Colon (tissue), 2 donors: ENCODE results near the gene RHOC.

Experiments used
- FAIRE-seq: peaks from 2 replicates; lab custom pipeline; 2012; peaks lifted over from hg19 to GRCh38; lab: Jason Lieb, UNC
- donor health status: control.
- donor health status: control.

The RHOC gene

DNA sequence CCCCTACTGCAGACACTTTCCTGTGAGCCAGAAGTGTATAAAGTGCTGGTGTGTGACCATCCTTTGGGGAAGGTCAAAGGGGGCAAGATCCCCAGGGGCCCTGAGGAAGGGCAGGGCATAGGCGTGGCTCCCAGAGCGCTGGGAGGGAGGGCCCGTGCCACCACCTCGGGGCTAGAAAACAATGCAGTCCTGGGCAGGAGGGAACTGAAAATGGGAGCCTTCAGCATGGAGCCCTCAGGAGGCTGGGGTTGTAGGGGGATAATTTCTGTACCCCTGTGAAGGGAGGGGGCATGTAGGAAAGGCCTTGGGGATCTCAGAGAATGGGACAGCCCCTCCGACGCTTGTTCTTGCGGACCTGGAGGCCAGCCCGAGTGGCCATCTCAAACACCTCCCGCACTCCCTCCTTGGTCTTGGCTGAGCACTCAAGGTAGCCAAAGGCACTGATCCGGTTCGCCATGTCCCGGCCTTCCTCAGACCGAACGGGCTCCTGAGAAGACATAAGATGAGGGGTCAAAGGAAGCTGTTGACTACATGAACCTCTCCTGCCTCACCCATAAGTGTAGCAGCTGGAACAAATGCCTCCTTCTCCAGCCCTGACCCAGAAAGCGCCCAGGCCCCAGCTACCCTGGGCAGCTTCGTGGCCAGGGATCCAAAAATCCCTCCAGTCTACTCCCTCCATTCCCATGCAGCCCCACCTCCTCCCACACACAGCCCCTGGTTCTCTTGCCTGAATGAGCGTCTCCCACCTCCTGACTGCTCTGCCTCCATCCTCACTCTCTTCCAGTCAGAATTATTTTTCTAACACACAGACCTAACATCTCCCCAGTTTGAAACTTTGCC, 5.5 kb downstream of the RHOC start:
- no peak for FAIRE-seq

DNA sequence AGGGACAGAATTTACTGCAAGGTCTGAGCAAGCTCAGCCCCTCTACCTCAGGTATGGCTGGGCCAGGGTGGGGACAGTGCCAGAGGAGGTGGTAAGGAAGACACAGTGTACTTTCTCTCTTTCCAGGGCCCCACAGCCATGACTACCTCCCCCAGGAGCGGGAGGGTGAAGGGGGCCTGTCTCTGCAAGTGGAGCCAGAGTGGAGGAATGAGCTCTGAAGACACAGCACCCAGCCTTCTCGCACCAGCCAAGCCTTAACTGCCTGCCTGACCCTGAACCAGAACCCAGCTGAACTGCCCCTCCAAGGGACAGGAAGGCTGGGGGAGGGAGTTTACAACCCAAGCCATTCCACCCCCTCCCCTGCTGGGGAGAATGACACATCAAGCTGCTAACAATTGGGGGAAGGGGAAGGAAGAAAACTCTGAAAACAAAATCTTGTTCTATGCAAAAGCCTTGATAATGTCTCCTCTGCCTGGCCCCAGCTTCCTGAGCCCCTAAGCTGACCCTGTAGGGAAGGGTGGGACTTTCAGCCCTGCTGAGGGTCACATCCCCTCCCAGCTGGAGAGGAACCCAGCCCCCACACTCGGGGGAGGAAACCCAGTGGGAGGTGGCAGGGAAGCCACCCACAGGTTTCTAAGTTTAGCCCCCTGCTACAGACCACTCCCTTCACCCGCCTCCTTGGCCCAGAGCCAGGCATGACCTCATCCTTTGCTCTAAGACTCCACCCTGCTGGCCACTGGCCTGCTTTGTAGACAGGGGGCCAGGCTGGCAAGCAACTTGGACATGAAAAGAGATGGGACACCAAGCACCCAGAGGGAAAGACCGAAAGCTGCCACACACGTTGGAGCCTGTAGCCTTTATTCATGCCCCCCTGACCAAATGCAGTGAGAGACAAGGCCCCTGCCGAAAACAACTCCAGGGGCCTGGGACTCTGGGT, 6.4 kb downstream of the RHOC start:
- FAIRE-seq: no peak

DNA sequence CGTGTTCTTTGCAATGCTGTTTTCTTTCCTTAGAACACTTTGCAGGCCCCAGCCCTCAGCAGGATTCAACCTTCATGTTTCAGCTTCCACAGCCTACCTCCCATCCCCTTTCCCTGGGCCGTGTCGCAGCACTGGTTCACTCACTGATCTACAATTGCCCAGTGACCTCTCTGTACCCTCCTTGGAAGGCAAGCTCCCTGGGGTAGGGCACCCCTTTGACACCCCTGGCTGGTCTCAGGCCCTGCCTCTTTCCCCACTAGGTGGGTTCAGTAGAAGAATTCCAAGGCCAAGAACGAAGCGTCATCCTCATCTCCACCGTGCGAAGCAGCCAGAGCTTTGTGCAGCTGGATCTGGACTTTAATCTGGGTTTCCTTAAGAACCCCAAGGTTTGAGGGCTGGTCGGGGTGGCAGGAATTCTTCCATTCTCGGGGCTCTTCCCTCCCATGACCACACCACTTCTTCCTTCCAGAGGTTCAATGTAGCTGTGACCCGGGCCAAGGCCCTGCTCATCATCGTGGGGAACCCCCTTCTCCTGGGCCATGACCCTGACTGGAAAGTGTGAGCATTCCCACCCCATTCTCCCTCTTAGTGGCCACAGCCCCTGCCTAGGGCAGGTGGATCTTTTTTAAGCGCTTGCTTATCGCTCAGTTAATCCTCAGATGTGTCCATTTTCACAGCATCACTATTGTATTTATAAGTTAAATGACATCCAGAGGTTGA, 7.3 kb downstream of the RHOC start:
- FAIRE-seq: no peak

DNA sequence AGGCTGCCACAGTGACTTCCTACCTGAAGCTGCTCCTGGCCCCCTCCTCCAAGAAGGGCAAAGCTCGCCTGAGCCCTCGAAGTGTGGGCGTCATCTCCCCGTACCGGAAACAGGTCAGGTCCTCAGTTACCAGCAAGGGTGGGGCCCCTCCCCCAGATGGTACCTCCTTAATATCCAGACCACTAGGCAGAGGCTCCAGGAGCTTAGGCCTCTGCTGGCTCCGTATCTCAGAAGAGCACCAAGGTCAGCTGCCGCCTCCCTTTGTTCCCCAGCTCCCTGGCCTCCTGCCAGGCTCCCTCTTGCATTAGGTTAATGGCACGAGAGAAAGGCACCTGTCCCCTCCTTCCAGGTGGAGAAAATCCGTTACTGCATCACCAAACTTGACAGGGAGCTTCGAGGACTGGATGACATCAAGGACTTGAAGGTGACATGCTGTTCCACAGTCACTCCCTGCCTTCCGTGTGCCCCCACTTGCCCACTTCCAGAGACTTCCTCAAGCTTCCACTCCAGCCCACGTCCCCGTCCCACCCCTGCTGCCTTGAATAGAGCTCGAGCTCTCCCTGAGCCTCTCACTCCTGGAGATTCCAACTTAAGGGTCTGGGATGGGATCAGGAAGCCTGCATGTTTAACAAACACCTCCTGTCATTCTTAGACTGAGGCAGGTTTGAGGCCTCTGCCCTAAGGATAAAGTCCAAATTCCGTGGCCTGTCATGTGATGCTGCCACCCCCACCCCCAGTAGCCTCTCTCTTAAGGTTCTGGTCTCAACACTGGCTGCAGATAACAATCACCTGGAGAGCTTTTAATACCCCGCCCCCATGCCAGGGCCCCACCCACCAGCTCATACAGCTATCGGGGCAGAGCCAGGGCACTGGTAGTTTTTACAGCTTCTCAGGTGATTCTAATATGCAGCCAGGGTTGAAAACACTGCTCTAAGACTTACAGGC, 8.3 kb downstream of the RHOC start:
- FAIRE-seq: no peak

DNA sequence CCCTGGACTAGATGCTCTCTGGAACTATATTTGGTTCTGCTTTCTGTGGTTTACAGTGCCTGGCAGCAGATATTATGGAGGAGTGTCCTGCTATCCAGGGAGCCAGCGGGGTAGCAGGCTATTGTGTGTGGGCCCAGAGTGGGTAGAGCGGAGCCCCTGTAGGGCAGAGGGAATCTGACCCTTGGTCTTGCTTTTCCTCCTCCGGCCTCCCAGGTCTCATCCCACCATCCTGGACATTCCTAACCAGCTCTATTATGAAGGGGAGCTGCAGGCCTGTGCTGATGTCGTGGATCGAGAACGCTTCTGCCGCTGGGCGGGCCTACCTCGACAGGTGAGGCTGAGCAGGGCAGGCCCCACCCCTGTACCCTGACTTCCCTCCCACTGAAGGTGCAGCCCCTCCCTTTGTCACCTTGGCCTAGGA, 9.1 kb downstream of the RHOC start:
- FAIRE-seq: no peak

DNA sequence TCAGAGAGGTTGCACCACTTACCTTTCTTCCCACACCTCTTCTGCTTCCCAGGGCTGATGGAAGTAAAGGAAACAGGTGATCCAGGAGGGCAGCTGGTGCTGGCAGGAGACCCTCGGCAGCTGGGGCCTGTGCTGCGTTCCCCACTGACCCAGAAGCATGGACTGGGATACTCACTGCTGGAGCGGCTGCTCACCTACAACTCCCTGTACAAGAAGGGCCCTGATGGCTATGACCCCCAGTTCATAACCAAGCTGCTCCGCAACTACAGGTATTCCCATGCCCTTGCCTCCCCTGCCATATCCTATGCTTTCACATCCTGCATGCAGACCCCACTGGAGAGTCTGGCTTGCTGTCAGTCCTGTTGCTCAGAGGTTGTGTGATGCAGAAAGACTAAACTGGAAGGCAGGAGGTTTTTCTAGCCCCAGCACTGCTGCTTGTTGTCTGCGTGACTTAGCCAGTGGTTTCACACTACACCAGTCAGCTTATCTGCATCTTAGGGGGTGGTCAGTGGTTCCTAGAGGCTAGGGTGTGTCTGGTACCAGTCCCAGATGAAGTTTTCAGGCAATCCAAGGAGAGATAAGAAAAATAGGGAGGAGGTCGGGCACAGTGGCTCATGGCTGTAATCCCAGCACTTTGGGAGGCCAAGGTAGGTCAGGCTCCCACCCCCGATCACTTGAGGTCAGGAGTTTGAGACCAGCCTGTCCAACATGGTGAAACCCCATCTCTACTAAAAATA, 10.2 kb downstream of the RHOC start:
- FAIRE-seq: no peak

DNA sequence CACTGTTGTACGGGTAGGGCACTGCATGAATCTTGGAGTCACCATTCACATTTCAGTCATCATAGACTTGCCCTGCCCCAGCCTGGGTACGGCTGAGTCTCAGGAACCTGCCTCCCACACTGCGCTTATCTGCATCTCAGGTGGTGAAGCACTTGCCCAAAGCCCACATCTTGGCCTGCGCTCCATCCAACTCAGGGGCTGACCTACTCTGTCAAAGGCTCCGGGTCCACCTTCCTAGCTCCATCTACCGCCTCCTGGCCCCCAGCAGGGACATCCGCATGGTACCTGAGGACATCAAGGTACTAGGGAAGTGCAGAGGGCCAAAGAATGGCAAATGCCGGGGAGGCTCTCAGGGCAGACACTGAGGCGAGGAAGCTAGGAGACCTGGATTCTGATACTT, 11.7 kb downstream of the RHOC start:
- no peak for FAIRE-seq

DNA sequence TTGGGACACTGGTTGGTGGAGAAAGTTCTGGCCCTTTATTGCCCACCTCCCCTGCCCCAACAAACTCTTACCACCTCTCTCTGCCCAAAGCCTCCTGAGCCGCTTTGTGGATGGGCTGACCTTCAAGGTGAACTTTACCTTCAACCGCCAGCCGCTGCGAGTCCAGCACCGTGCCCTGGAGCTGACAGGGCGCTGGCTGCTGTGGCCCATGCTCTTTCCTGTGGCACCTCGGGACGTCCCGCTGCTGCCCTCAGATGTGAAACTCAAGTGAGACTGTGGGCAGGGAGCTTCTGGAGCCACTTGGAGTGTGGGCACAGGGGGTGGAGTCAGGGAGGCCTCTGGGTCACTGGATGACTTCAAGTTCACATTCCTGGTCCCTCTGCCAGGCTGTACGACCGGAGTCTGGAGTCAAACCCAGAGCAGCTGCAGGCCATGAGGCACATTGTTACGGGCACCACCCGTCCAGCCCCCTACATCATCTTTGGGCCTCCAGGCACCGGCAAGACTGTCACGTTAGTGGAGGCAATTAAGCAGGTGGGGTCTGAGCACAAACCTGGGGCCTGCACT, 12.5 kb downstream of the RHOC start:
- FAIRE-seq: no peak

DNA sequence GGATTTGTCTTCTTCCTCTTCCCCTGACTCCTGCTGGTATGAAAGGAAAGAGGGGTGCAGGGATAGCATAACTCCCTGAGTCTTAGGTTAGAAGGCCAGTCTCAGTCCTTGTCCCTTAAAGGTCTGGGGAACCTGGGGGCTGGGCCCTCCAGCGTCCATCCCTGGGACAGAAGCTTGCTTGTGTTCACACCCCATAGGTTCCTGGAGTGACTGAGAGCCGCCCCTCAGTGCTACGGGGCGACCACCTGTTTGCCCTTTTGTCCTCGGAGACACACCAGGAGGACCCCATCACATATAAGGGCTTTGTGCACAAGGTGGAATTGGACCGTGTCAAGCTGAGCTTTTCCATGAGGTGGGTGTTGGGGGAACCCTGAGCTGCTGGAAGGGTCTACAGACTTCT, 13.1 kb downstream of the RHOC start:
- FAIRE-seq: no peak

DNA sequence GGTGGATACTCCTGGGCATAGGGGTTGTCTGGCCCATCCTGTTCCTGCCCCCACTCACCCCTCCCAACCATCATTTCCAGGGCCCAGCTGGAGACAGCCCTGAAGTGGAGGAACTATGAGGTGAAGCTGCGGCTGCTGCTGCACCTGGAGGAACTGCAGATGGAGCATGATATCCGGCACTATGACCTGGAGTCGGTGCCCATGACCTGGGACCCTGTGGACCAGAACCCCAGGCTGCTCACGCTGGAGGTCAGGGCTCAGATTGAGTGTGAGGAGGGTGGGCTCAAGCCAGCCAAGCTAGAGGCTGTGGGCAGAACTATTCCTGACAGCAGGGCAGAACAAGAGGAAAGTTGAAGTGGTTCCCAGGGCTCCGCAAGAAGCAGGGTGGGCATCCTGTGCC, 14.2 kb downstream of the RHOC start:
- FAIRE-seq: no peak

DNA sequence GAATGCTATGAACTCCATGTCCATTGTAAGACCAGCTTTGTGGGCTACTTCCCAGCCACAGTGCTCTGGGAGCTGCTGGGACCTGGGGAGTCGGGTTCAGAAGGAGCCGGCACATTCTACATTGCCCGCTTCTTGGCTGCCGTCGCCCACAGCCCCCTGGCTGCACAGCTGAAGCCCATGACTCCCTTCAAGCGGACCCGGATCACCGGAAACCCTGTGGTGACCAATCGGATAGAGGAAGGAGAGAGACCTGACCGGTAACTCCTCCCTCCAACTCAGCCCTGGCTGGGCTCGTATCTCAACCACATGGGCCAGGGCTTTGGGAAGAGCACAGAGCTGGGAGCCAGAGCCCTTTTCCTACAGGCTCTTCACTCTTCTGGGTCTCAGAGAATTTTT, 17.1 kb downstream of the RHOC start:
- no peak for FAIRE-seq

DNA sequence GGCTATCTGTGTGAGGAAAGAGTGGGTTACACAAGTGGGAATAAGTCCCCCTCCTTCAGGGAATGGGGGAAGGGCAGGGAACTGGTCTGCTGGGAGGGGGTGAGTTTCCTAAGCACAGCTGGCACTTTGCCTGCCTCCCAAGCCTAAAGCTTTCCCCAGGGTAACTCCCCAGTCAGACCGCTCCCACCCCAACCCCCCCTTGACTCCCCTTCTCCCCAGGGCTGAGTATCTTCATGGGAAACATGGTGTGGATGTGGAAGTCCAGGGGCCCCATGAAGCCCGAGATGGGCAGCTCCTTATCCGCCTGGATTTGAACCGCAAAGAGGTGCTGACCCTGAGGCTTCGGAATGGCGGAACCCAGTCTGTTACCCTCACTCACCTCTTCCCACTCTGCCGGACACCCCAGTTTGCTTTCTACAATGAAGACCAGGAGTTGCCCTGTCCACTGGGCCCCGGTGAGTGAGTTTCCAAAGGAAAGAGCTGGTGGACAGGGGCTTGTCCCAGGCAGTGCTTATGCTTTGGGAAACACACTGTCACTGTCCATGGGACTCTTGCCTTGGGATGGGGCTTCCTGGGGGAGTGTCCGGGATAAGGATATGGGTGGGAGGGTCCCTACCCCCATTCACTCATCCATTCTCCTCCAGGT, 17.6 kb downstream of the RHOC start:
- FAIRE-seq: no peak

DNA sequence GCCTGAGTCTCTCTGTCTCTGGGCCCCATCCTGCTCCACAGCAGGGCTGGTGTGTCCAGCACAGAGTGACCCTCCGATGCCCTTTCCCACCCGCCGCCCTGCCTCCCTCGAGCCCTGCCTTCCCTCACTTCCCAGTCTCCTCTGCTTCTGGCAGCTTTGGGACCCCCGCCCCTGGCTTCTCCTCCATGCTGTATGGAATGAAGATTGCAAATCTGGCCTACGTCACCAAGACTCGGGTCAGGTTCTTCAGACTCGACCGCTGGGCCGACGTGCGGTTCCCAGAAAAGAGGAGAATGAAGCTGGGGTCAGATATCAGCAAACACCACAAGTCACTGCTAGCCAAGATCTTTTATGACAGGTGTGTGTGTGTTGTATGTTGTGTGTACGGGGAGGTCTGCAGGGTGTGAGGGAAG, 18.1 kb downstream of the RHOC start:
- no peak for FAIRE-seq

DNA sequence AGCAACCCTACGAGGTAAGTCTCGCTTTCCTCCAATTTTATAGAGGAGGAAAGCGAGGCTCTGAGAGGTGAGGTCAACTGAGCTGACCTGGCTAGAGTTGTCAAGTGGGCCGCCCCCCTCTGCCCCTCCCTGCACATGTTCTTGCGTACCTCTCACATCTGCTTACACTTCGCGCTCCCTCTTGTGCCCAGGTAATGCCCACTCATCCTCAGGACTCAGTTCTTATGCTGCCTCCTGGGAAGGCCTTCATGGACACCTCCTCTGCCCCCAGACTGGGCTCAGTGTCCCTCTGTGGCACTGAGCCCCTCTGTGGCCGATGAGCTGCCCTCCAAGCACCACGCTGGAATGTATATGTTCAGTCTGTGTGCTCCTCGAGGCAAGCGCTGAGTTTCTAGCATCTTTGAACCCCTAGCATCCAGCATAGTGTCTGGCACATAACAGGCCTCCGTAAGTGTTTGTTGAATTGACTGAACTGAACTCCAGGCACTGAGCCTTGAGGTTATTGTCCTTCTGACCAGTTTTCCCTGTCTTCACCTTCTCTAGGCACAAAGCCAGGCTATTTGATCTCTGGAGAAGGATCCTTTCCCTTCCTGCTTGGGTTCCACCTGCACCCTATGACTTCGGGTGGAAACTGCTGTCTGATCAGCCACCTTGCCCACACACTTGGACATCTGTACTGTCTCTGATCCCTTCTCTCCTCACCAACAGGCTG, 19.0 kb downstream of the RHOC start:
- FAIRE-seq: no peak

DNA sequence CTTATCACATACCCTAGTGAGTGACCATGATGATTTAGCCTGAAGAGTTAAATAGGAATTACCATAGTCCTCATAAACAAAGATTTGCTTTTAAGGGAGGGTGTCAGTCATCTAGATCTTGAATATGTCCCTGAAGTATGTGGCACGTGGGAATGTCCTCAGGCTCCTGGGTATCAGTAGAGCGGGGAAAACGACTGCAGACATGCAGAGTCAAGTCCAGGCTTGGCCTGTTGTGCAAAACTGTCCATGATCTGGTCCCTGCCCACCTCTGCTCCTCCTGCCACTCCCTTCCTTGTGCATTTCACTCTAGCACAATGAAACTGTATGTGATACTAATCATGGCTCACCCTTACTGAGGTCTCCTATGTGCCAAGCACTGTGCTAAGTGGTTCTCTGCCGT, 19.6 kb downstream of the RHOC start:
- no peak for FAIRE-seq

DNA sequence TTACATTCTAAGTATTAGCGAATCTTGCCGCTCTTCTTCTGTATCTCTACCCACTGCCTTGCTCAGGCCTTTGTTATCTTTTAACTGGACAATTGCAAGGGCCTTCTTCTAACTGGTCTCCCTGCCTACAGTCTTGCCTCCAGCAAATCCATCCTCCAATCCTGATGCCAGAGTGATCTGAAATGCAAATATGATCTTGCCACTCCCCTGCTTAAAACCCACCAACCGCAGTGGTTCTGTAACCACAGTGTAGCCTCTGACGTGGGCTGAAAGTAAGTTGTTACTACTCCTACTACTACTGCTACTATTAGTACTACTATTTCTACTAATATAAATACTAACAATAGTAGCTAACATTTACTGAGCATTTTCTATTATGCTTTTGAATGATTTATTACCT, 20.1 kb downstream of the RHOC start:
- no peak for FAIRE-seq

DNA sequence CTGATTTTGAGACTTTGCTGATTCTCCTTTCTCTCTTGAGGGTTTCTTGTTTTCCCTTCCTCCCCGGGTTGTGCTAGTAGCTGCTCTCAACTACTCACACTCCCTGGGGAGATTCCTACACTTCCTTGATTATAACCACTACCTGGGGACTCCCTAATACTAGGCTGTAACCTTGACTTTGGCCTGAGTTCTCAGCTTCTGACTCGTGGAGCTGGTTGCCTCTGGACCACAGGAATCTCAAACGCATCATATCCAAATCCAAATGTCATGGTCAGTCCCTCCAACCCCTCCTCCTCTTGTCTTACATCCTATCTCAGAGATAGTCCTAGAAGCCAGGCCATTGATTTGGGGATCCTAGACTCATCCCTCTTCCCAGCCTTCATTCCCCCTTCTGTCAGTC, 20.5 kb downstream of the RHOC start:
- no peak for FAIRE-seq

DNA sequence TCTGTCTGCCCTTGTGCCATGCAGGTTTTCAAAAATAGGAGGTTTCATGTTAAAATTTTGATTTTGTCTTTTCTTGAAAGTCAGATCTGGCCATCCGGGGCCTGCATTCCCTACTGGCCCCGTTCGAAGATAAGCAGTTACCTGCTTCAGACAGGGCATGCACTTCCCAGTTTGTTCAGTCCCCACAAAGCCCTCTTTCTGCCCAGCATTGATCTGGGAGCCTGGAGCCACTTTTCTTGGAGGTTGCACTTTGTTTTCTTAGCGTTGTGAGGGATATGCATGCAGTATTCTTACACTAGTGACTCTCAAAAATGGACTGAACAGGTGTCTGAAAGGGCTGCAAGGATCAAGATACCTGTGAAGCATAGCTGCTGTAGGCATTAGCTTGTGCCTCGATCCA, 21.0 kb downstream of the RHOC start:
- FAIRE-seq: no peak

DNA sequence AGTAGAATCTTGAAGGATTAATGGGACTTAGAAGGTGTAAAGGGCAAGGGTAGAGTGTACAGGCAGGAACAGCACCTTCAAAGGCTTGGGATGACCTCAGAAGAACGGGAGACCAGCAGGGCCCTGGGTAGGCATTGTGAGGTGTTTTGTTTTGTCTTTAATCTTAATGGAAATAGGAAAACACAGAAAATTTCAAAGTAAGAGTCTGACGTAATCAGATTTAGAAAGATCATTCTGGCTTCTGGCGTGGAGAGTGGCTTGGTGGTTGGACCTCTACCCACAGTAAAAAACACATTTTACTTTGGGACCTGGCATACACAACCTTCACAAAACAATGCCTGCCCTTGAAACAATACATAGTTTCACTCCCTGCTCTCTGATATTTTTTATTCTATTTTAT, 28.3 kb downstream of the RHOC start:
- FAIRE-seq: no peak
